Activated CD4-positive, alpha-beta T cell treated with anti-CD3 and anti-CD28 coated beads for 1 hour (primary cell): ENCODE data around the gene CEP192.
"Not testable (repeated sequence)": the region's sequence is repeated elsewhere in the genome, so short reads cannot be mapped to it uniquely, and the experiment has no call there.

ENCODE experiments used
- DNase-seq: peaks from one replicate; pipeline ENCODE4 v3.0.0-alpha.2; 2020

Gene CEP192

DNA sequence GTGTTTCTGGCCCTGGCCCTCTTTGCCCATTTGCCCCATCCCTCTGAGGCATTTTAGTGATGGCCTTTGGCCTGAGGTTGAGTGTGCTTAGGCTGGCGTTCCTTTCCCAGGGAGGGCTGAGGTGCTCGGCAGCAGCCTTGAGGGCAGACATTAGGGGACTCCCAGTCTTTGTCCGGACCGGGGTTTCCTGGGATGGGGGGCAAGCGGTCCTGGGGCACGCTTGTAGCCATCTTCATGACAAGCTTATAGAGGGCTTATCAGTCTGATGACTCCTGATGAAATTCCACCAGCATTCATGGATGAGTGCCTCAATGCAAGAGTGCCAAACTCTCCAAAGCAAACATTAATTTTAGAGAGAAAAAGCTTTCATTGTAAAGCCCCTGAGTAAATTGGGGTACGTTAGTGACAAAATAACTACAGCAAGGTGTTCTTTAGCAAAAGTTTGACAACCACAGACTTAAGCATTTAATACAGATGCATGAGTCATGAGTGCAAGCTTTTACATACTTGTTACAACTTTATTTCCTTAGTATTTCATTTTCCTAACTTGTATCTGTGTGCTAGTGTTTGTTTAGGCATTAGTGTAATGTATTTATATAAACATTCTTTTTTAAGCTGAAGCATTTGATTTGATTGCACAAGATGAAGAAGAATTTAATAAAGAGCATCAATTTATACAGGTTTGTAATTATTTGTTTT lies 45.6 kb downstream of the CEP192 start:
- DNase-seq = no peak

DNA sequence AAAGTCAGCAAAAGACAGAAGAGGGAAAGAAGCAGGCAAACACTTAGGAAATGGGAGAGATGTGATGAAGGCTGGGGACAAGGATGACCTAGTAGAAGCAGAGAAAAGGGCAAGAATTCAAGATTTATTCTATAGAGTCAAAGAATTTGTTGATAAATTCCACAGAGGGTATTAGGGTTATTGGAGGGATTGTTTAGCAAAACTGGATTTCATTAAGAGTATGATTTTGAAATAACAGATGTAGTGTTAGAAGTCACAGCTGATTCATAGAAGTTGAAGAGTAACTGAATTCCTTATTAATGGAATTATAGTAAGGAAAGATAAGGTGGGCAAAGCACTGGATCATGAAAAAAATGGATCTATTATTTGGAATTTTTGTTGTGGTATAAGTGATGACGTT lies 48.6 kb downstream of the CEP192 start:
- DNase-seq = no peak

DNA sequence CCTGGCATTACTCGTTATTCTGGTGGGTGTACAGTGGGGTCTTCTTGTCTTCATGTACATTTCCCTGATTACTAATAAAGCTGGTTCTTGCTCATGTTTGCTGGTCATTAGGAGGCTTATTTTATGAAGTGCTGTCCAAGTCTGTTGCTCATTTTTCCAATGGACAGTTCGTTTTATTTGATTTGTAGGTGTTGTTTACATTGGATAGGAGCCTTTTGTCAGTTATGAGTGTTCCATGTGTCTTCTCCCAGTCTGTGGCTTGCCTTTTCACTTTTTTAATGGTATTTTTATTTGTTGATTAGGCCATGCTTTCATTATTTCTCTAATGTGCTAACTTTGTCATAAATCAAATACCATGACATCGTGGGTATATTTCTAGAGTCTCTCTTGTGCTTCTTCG lies 51.9 kb downstream of the CEP192 start:
- DNase-seq = no peak

DNA sequence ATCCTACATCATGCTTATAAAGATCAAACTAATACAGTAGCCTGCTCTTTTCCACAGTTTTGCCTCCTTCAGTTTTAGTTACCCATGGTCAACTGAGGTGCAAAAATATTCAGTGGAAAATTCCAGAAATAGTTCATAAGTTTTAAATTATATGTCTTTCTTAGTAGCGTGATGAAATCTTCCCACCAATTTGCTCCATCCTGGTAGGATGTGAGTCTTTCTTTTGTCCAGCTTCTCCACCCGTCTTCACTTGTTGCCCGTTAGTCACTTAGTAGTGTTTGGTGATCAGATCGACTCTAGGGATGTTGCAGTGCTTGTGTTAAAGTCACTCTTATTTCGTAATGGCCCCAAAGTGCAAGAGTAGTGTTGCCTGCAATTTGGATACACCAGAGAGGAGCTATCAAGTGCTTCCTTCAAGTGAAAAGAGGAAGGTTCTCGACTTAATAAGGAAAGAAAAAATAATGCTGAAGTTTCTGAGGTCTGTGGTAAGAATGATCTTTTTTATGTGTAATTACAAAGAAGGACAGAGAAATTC lies 57.0 kb downstream of the CEP192 start:
- DNase-seq = no peak

DNA sequence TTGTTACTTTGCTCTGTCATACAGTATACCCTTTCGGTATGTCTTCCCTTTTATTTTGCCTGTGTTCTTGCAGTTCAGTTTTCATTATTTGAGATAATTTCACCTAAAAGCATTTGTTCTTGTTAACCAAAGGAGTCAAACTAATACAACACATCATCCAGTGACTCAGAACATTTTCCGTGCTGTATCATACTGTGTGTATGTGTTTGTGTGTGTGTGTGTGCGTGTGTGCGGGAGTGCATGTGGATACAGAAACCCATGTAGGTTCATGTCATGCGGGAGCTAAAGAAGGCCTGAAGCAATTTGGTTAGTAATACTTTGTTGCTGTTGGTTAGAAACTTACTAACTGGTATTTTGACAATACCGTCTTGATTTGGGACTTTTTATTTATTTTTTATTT lies 60.0 kb downstream of the CEP192 start:
- DNase-seq = no peak

DNA sequence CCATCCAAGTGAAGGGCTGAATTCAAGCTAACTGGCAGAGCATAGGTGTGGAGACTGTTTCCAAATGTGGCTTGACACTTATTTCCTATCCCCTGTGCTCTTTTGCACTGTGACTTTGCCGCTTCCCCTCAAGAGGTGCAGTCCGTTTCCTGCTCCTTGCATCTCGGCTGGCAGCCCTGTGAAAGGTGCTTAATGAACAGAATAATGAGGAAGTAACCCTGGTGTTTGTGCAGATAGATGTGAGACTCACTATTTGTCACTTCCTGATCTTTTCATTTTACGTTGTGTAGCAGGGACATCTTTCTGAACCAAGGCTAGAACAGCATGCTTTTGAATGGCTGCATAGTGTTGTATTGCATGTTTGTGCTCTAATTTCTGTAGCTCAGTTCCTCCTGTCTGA lies 60.8 kb downstream of the CEP192 start:
- DNase-seq = no peak

DNA sequence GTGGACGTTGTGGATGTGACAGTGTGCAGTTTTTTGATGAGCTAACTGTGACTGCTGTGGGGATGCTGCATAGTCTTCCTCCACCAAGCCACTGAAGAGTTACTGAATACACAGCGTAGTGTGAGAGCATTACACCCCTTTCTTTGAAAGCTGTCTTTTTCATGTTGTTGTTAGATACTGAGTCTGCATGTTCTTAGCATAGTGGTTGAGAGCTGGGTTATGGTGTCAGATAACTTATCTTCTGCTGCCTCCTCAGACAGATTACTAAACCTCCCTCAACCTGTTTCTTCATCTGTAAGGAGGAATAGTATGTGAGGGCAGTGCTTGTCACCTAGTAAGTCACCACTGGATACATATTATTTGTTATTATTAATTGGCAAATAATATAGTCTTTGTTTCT lies 63.2 kb downstream of the CEP192 start:
- DNase-seq = no peak

DNA sequence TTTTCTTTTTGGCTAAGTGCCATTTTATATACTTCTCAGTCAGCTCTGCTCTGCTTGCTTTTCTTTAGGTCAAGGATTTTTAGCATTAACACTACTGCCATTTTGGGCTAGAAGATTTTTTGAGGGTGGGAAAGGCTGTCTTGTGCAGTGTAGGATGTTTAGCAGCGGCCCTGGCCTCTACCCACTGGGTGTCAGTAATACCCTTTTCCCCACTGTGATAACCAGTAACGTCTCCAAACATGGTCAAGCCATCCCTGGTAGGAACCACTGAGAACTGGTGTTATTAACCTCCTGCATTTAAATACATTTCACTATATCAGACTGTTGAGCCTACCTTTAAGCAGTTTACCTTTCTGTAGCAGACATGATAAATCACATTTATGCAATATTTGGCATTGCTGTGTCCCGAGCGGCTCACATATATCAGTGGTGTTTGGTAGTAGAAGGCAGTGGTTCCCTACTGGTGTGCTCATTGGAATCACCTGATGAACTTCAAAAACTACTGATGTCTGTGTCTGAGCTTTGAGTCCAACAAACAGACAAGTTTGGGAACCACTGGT lies 70.5 kb downstream of the CEP192 start:
- DNase-seq = no peak

DNA sequence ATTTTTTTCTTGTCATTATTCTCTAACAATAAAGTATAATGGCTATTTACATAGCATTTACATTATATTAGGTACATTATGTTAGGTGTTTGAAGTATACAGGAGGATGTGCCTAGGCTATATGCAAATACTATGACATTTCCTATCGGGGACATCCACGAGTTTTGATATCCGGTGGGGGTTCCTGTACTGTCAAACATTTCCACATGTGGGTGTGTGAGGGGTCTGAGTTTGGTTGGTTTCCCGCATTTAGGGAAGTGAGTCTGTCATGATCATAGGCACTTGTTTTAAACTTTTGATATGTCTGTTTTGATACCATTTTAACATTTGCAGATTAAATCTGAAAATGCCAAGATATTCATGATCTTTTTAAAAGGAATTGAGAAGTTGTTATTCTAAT lies 76.0 kb downstream of the CEP192 start:
- DNase-seq = no peak

DNA sequence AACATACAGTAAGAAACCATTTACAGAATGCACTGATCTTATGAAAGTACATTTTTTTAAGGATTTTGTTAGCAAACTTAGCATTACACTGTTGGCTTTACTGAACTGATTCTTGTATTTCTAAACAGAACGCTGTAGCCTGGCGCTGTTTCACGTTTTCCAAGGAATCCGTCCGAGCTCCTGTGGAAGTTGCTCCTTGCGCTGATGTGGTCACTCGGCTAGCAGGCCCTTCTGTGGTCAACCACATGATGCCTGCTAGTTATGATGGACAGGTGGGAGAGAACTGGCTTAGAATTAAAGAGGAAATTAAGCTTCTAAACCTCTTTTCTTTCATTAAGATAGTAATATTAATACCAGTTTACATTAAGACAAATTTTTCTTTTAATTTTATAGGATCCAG lies 76.8 kb downstream of the CEP192 start:
- DNase-seq = no peak

DNA sequence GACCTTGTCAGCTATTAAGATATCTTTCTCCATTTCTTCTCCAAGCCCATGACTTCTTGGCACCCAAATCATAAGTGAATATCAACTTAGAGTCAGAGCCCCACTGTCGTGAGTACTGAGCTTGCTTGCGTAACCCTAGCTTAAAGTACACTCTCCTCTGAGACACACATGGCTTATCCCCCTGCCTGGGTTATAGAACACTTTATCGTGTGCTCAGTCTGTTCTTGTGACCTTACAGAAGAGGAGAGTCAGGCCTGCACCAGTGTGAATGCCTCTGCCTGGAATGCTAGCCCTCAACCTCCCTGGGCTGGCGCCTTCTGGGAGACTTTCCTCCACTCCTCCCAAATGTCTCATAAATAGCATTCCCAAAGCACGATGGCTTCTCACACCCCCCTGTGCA lies 79.3 kb downstream of the CEP192 start:
- no peak for DNase-seq

DNA sequence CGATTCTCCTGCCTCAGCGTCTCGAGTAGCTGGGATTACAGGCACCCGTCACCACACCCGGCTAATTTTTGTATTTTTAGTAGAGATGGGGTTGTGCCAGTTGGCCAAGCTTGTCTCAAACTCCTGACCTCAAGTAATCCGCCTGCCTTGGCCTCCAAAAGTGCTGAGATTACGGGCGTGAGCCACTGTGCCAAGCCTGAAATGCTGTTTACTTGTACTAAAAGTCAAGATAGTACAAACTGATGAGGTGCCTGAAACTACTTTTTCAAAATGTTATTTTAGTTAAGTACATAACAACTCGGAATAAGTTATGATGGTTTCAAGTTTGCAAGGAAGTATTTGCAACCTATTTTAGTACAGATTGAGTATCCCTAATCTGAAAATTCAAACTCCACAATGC lies 85.7 kb downstream of the CEP192 start:
- no peak for DNase-seq

DNA sequence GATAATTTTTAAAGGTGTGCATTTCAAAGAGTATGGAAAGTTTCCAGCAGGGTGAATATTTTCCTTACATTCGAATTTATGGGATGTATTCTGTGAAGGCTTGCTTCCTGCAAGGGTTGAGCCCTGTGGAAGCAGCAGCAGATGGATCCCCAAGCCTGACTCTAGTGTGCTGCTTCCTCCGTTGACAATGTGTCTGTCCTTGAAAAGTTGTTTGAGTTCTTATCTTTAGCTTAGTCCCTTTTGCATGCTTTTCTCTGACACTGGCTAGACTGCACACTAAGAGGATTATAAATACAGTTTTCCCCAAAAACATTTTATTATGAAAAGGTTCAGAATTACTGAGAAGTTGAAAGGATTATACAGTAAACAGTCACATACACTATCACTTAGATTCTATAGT lies 86.3 kb downstream of the CEP192 start:
- no peak for DNase-seq

DNA sequence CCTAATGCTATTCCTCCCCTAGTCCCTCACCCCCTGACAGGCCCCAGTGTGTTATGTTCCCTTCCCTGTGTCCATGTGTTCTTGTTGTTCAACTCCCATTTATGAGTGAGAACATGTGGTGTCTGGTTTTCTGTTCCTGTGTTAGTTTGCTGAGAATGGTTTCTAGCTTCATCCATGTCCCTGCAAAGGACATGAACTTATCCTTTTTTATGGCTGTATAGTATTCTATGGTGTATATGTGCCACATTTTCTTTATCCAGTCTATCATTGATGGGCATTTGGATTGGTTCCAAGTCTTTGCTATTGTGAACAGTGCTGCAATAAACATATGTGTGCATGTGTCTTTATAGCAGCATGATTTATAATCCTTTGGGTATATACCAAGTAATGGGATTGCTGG lies 86.9 kb downstream of the CEP192 start:
- not testable (repeated sequence) for DNase-seq

DNA sequence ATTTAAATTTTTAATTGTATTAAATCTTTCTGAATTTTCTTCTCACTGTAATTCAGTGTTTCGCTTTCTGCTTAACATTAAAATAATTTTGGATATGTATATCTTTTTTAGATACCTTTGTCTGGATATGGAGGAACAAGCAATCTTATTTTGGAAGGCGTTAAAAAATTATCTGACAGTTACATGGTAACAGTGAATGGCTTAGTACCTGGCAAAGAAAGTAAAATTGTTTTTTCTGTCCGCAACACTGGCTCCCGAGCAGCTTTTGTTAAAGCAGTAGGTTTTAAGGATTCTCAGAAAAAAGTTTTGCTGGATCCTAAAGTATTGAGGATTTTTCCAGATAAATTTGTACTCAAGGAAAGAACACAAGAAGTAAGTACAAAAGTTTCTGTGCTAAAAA lies 95.7 kb downstream of the CEP192 start:
- DNase-seq = no peak

DNA sequence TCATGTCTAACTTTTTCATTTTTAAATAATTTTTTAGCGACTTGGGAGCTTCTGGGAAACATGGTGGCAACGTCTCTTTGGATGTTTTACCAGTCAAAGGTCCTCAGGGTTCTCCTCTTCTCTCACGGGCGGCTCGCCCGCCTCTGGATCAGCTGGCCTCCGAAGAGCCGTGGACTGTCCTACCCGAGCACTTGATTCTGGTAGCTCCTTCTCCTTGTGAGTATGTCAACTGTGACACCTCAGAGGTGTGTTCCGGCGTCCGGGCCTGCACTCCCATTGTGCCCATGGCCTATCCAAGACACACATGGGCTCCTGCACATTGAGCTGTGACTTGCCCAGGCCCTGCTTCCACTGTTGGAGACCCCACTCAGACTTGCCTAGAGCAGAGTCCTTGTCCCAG lies 104.3 kb downstream of the CEP192 start:
- no peak for DNase-seq

DNA sequence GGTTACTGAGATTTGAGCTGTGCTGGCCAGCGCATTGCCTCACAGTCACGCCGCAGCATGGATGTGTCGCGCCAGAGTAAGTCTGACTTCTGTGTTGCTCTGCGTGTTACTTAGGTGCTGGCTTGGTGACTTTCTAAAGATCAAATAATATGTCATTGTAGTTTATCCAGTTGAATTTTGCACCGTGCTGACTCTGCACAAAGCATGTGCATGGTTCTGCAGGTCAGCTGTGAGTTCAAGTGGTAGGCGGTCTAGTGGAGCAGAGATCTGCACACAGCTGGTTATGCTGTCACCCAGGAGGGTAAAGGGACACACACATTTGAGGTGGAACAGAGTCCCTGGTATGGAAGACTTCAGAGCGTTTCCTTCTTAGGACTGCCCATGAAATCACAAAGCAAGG lies 105.1 kb downstream of the CEP192 start:
- DNase-seq = no peak

DNA sequence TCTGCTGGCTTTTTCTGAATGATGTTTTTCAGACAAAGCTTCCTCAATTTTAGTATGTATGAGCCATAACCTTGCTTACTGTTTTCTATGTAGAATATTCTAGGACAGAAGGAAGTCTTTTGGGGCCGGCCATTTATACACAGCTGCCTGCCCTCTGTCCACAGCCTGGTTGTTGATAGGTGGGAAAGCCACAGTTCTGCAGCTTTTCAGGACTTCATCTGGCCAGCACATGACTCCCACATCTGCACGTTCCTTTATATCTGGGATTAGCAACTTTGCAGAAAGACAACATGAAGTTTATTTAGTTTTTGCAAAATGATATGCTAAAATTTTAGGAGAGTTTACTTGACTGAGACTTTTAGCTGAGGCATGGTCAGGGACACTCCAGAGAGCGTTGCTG lies 105.6 kb downstream of the CEP192 start:
- DNase-seq = no peak

DNA sequence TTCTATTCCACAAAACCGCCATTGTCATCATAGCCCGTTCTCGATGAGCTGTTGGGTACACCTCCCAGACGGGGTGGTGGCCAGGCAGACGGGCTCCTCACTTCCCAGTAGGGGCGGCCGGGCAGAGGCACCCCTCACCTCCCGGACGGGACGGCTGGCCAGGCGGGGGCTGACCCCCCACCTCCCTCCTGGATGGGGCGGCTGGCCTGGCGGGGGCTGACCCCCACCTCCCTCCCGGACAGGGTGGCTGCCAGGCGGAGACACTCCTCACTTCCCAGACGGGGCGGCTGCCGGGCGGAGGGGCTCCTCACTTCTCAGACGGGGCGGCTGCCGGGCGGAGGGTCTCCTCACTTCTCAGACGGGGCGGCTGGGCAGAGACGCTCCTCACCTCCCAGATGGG lies 106.9 kb downstream of the CEP192 start:
- DNase-seq = not testable (repeated sequence)

DNA sequence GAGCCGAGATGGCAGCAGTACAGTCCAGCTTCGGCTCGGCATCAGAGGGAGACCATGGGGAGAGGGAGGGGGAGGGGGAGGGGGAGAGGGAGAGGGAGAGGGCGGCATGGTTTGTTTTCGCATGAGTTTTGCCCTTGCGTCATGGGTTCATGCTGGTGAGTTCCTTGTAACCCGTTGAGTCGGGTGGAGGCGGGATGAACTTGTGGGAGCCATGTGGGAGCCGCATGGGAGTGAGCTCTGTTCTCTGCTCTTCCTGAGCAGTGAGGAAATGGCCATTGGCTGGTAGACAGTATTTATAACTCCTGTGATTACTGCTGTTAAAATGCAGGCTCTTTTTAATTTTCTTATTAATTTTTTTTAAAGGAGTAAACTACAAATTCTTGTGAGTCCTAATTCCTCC lies 108.0 kb downstream of the CEP192 start:
- no peak for DNase-seq

DNA sequence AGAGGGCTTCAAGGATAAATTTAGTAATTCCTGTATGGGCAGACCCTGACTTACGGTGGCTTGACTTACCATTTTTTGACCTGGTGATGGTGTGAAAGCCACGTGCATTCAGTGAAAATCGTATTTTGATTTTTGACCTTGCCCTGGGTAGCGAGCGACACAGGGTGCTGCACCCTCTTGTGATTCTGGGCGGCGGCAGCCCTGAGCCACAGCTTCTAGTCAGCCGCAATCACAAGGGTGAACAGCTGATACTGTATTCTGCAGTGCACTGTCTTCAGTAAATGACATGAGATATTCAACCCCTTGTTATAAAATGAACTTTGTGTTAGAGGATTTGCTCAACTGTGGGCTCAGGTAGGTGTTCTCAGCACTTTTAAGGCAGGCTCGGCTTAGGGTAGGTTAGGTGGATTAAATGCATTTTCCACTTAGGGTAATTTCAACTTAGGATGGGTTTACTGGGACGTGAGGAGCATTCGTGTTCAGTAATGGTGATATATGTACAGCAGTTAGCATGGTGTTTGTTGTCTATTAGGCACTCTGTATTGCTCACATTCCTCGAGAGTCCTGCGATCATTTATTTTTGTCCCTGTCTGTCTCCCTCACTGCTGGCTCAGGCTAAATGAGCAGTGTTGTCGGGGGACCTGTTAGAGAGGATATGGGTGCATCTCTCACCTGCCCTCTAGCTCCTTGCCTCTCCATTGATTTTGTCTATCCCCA lies 109.9 kb downstream of the CEP192 start:
- DNase-seq = no peak

DNA sequence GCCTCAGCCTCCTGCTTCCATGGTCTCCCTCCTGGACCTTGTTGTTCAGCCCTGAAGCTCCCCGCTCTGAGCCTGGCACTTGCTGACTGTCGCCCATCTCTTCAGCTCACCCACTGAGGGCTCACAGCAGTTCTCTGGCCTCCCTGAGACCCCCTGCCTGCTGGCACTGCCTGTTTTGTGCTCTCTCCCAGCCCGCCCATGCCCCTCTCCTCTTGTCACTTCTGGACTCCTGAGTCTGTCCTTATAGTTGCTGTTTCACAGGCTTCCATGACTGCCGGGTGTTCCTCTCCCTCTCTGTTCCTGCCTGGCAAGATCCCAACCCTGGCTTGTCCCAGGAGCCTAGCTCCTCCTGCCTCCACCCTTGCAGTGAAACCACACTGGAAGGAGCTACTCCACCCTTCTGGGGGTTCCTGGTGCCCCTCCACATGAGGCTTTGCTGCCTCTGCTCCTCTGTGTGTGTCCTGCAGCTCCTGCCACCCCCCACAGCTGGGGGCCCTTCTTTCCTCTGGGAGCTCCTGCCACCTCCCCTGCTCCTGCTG lies 110.6 kb downstream of the CEP192 start:
- DNase-seq = no peak

DNA sequence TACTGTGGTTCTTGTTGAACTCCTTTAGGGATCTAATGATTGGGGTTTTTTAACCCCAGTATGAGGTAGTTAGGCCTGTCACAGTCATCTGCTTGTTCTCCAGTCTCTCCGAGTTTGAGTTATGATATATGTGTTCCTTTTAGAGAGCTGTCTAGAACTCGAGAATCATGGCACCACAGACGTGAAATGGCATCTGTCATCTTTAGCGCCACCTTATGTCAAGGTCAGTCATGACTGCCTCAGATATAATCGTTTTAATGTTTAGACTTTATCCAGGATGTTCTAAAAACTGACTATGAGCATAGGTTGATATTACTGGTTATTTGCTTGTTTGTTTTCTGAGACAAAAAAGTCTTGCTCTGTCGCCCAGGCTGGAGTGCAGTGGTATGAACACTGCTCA lies 112.2 kb downstream of the CEP192 start:
- no peak for DNase-seq

DNA sequence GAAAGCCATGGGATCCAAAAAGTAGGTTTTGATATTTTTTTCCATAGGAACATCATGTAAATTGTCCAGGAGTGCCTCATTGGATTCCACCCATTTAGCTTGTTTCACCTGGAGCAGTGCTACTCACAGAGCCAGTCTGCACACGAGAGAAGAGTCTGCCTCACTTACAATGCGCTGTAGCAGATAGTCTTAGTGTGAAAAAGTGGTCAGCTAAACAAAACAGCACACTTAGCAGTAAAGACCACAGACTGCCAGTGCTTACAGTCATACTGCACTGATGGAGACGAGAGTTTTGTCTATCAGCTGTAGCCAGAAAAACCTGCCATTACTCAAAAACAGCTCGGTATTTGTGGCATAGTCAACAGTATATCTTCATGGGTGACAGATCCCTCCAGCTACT lies 113.9 kb downstream of the CEP192 start:
- no peak for DNase-seq
